K562 (cell line): ENCODE data around the gene HOXB3. TPM values are rescaled to one million over a fixed set of nuclear protein-coding genes. Genes with fewer than 3 reads are reported as not detected.
A peak's percentile ranks its signal among the peaks of the same experiment; 100 is the strongest.

Source experiments
- CEBPB ChIP-seq: fragments of 450-650 bp; IDR thresholded peaks from 2 replicates; pipeline ENCODE4 v1.6.1; 2016; ENCODE audit warnings: missing genetic modification characterization, missing compliant biosample characterization
- CREM ChIP-seq: IDR thresholded peaks from 2 replicates; pipeline ENCODE4 v1.6.1; 2014; ENCODE audit warnings: antibody characterized with exemption, low read depth
- EWSR1 ChIP-seq: fragments of 450-650 bp; IDR thresholded peaks from 2 replicates; pipeline ENCODE4 v1.6.1; 2018; ENCODE audit warnings: borderline replicate concordance, mild to moderate bottlenecking, low read depth, moderate library complexity; ENCODE audit not compliant: partially characterized antibody
- MBD2 ChIP-seq: sonication (generic); IDR thresholded peaks from 2 replicates; pipeline ENCODE4 v1.6.1; 2016; ENCODE audit warnings: low read depth, borderline replicate concordance
- MNT ChIP-seq, 2 experiments: fragments of 450-650 bp; conservative IDR thresholded peaks; 2 replicates each; pipeline ENCODE4 v1.6.1; 2017; ENCODE audit warnings: mild to moderate bottlenecking in 2 of 2, moderate library complexity in 2 of 2
- MYC ChIP-seq, 2 experiments: fragments of 250-450 bp in 1 of 2; sonication (Bioruptor Pico) in 1 of 2; IDR thresholded peaks; 2 replicates each; pipeline versions ENCODE4 v1.5.1 to v1.6.1; 2012 to 2021; ENCODE audit warnings: low read depth in 2 of 2, borderline replicate concordance in 1 of 2, improper control_type of control experiment in 1 of 2, low read length in 1 of 2, mild to moderate bottlenecking in 1 of 2, moderate library complexity in 1 of 2
- NRF1 ChIP-seq, 2 experiments: fragments of 450-650 bp; IDR thresholded peaks in 1 of 2; conservative IDR thresholded peaks in 1 of 2; 2 replicates each; pipeline ENCODE4 v1.6.1; 2014; ENCODE audit warnings: mild to moderate bottlenecking in 2 of 2
- TAF9B ChIP-seq: fragments of 450-650 bp; IDR thresholded peaks from 2 replicates; pipeline ENCODE4 v1.6.1; 2018; ENCODE audit warnings: mild to moderate bottlenecking; ENCODE audit not compliant: partially characterized antibody
- TCF3 ChIP-seq: sonication (generic); formaldehyde crosslinking; IDR thresholded peaks from 2 replicates; pipeline ENCODE4 v1.4.0; 2020; ENCODE audit warnings: mild to moderate bottlenecking, missing genetic modification reagents
- UBTF ChIP-seq, 2 experiments: IDR thresholded peaks; 2 replicates each; pipeline ENCODE4 v1.6.1; 2012; ENCODE audit warnings: improper control_type of control experiment in 2 of 2, low read depth in 2 of 2, low read length in 2 of 2, borderline replicate concordance in 1 of 2
- ZFX ChIP-seq: sonication (generic); formaldehyde crosslinking; IDR thresholded peaks from 2 replicates; pipeline ENCODE4 v1.8.0; 2022; ENCODE audit warnings: mild to moderate bottlenecking, missing genetic modification reagents, moderate library complexity
- polyA plus RNA-seq, 8 experiments: library from polyadenylated mRNA; depleted of rRNA in 4 of 8; stranded (reverse) in 5 of 8; unstranded in 3 of 8; fragments of >200 nt; fragmentation: Nextera tagmentation in 2 of 8; fragmentation: Illumina TruSeq in 1 of 8; extraction: Ambion mirVana in 2 of 8; extraction: Trizol in 1 of 8; gene quantifications; 2 replicates each; pipeline versions ENCODE4 v1.2.1 to v1.2.3, GENCODE V29; 2011 to 2014; ENCODE audit warnings: inconsistent platforms in 1 of 8, missing spikeins in 1 of 8
- total RNA-seq, 7 experiments: library from RNA; depleted of rRNA in 6 of 7; stranded (reverse); fragments of >200 nt in 6 of 7; fragmentation: Illumina TruSeq in 2 of 7; extraction: Trizol in 2 of 7; gene quantifications; 2 replicates each; pipeline versions ENCODE4 v1.2.1 to v1.2.3, GENCODE V29; 2011 to 2021; ENCODE audit warnings: low replicate concordance in 1 of 7
- TF ChIP-seq, protein P1 (sequence below), 2 experiments: fragments of 450-650 bp; IDR thresholded peaks; 2 replicates each; pipeline ENCODE4 v1.6.1; 2016
- TF ChIP-seq, protein P2 (sequence below), 2 experiments: IDR thresholded peaks; 2 replicates each; pipeline ENCODE4 v1.6.1; 2011; ENCODE audit warnings: borderline replicate concordance in 1 of 2, control low read depth in 1 of 2, low read depth in 1 of 2, low read length in 1 of 2, mild to moderate bottlenecking in 1 of 2, mixed read lengths in 1 of 2, moderate library complexity in 1 of 2; ENCODE audit not compliant: insufficient read depth in 1 of 2, insufficient read length in 1 of 2, poor library complexity in 1 of 2, severe bottlenecking in 1 of 2; ENCODE audit errors: extremely low read depth in 1 of 2

HOXB3 gene
- total and polyA plus RNA-seq, 9 of the 15 experiments (the other 6 are each of a cell fraction or from before 2014, with no cell fraction given): 2.4 to 41.3 (median 20.2) TPM

- TF ChIP-seq, protein P1, sequence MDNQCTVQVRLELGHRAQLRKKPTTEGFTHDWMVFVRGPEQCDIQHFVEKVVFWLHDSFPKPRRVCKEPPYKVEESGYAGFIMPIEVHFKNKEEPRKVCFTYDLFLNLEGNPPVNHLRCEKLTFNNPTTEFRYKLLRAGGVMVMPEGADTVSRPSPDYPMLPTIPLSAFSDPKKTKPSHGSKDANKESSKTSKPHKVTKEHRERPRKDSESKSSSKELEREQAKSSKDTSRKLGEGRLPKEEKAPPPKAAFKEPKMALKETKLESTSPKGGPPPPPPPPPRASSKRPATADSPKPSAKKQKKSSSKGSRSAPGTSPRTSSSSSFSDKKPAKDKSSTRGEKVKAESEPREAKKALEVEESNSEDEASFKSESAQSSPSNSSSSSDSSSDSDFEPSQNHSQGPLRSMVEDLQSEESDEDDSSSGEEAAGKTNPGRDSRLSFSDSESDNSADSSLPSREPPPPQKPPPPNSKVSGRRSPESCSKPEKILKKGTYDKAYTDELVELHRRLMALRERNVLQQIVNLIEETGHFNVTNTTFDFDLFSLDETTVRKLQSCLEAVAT (IDR thresholded peaks at IDR 0.05): peak; percentile 39 to 73; a peak in 2 of 4 replicates
- peak; percentile 43; the same call in 1 of the 2 replicates for TF ChIP-seq CEBPB (tag)
- TF ChIP-seq ZFX (CRISPR knock-in tag): peak; percentile 8; the same call in 1 of the 2 replicates
- peak; percentile 24 for TF ChIP-seq TAF9B
- TF ChIP-seq NRF1 (conservative IDR thresholded peaks at IDR 0.05 in 1 of 2, IDR thresholded peaks at IDR 0.05 in 1 of 2): peak in 1 of 2 experiments; percentile 41; a peak in 1 of 4 replicates
- peak; percentile 74 to 87; a peak in 3 of 4 replicates for TF ChIP-seq UBTF (IDR thresholded peaks at IDR 0.05; ENCODE audit: borderline replicate concordance in 1 of 2, low read depth in 2 of 2, low read length in 2 of 2)
- 0 out of 2 replicates have a peak, but pooled peaks have one; percentile 9 for TF ChIP-seq MBD2
- TF ChIP-seq MNT (conservative IDR thresholded peaks at IDR 0.05): peak in 1 of 2 experiments; percentile 66; a peak in 3 of 4 replicates
- TF ChIP-seq, protein P2, sequence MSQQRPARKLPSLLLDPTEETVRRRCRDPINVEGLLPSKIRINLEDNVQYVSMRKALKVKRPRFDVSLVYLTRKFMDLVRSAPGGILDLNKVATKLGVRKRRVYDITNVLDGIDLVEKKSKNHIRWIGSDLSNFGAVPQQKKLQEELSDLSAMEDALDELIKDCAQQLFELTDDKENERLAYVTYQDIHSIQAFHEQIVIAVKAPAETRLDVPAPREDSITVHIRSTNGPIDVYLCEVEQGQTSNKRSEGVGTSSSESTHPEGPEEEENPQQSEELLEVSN (IDR thresholded peaks at IDR 0.05; ENCODE audit: borderline replicate concordance in 1 of 2, extremely low read depth in 1 of 2, insufficient read depth in 1 of 2, insufficient read length in 1 of 2, low read depth in 1 of 2, low read length in 1 of 2, poor library complexity in 1 of 2, severe bottlenecking in 1 of 2): no peak
- TF ChIP-seq EWSR1: no peak
- peak; percentile 3; the same call in 1 of the 2 replicates for TF ChIP-seq CREM
- TF ChIP-seq TCF3 (CRISPR knock-in tag): peak; percentile 19; the same call in 1 of the 2 replicates
- peak; percentile 59 for TF ChIP-seq MYC (IDR thresholded peaks at IDR 0.05; ENCODE audit: low read depth, low read length)
- no peak for TF ChIP-seq MYC (CRISPR knock-in tag; IDR thresholded peaks at IDR 0.05; ENCODE audit: borderline replicate concordance, low read depth)
Measured at GRCh38 chr17:48576479-48577309, 13.3 kb downstream of the HOXB3 start (continued).
